HEK293 (cell line): ENCODE results near the gene COL8A1.

Experiments used
- CTCF ChIA-PET: fragments of 350-600 bp; formaldehyde crosslinking; extraction: SDS; loops from one replicate; lab custom pipeline; 2021; ENCODE audit warnings: antibody characterized with exemption; lab: Yijun Ruan, JAX
- POLR2A ChIA-PET: fragments of 300-600 bp; formaldehyde crosslinking; extraction: SDS; loops from one replicate; lab custom pipeline; 2020; ENCODE audit warnings: antibody characterized with exemption, inconsistent platforms; lab: Yijun Ruan, JAX
- H3K27ac ChIP-seq: fragments of 200-500 bp; sonication (Bioruptor generic); 2 replicates; pipeline ENCODE4 v1.5.1; 2014; ENCODE audit warnings: low read depth, low read length, control low read depth, inconsistent platforms; ENCODE audit errors: extremely low read depth
- H3K36me3 ChIP-seq, 2 experiments: fragments of 200-500 bp in 1 of 2; sonication (Bioruptor generic) in 1 of 2; 1 replicate in 1 of 2; 2 replicates in 1 of 2; pipeline ENCODE4 v1.5.1; 2014 to 2017; ENCODE audit warnings: inconsistent platforms in 2 of 2, low read length in 2 of 2; ENCODE audit not compliant: control insufficient read depth in 2 of 2, insufficient read depth in 1 of 2
- H3K4me1 ChIP-seq: fragments of 200-500 bp; sonication (Bioruptor generic); 2 replicates; pipeline ENCODE4 v1.5.1; 2014; ENCODE audit warnings: mild to moderate bottlenecking, low read length, inconsistent platforms; ENCODE audit not compliant: control insufficient read depth, insufficient read depth
- H3K4me3 ChIP-seq: 2 replicates; pipeline ENCODE4 v1.5.1; 2011; ENCODE audit warnings: low read depth, mild to moderate bottlenecking, control low read depth, low read length, moderate library complexity
- H3K9me3 ChIP-seq: fragments of 200-500 bp; sonication (Bioruptor generic); 2 replicates; pipeline ENCODE4 v1.5.1; 2014; ENCODE audit warnings: low read depth, low read length, inconsistent platforms; ENCODE audit not compliant: control insufficient read depth, insufficient read depth
- ATF2 ChIP-seq: fragments of 450-650 bp; formaldehyde crosslinking; IDR thresholded peaks from 2 replicates; pipeline ENCODE4 v1.5.1; 2016; ENCODE audit warnings: missing biosample characterization, missing genetic modification characterization, low read depth
- GLI2 ChIP-seq: fragments of 450-650 bp; formaldehyde crosslinking; IDR thresholded peaks from 2 replicates; pipeline ENCODE4; 2017; ENCODE audit warnings: missing biosample characterization, missing genetic modification characterization, low read depth, borderline replicate concordance
- GLIS1 ChIP-seq: fragments of 450-650 bp; formaldehyde crosslinking; IDR thresholded peaks from 2 replicates; pipeline ENCODE4 v1.5.1; 2016; ENCODE audit warnings: missing biosample characterization, missing genetic modification characterization
- KLF8 ChIP-seq: fragments of 450-650 bp; formaldehyde crosslinking; IDR thresholded peaks from 2 replicates; pipeline ENCODE4 v1.5.1; 2016; ENCODE audit warnings: missing biosample characterization, missing genetic modification characterization
- PBX3 ChIP-seq: sonication (generic); formaldehyde crosslinking; IDR thresholded peaks from 2 replicates; pipeline ENCODE4 v1.8.1; 2022; ENCODE audit warnings: mild to moderate bottlenecking, moderate library complexity, missing genetic modification reagents
- PRDM4 ChIP-seq: fragments of 450-650 bp; formaldehyde crosslinking; IDR thresholded peaks from 2 replicates; pipeline ENCODE4 v1.5.1; 2017; ENCODE audit warnings: missing biosample characterization, missing genetic modification characterization
- SP7 ChIP-seq: fragments of 450-650 bp; formaldehyde crosslinking; IDR thresholded peaks from 2 replicates; pipeline ENCODE4 v1.5.1; 2016; ENCODE audit warnings: missing biosample characterization, missing genetic modification characterization
- TCF7L2 ChIP-seq: IDR thresholded peaks from 2 replicates; pipeline ENCODE4 v1.6.1; 2011; ENCODE audit warnings: low read depth, mild to moderate bottlenecking, inconsistent platforms, low read length, moderate library complexity, borderline replicate concordance
- ZBTB1 ChIP-seq: fragments of 450-650 bp; formaldehyde crosslinking; IDR thresholded peaks from 2 replicates; pipeline ENCODE4 v1.5.1; 2016; ENCODE audit warnings: missing biosample characterization, missing genetic modification characterization
- ZFP69B ChIP-seq: fragments of 450-650 bp; formaldehyde crosslinking; IDR thresholded peaks from 2 replicates; pipeline ENCODE4 v1.5.1; 2016; ENCODE audit warnings: missing biosample characterization, missing genetic modification characterization
- ZNF121 ChIP-seq: fragments of 450-650 bp; formaldehyde crosslinking; IDR thresholded peaks from 2 replicates; pipeline ENCODE4 v1.5.1; 2016; ENCODE audit warnings: missing biosample characterization, missing genetic modification characterization
- ZNF157 ChIP-seq: fragments of 450-650 bp; formaldehyde crosslinking; IDR thresholded peaks from 2 replicates; pipeline ENCODE4 v1.5.1; 2016; ENCODE audit warnings: missing biosample characterization, missing genetic modification characterization
- ZNF184 ChIP-seq: fragments of 450-650 bp; IDR thresholded peaks from 2 replicates; pipeline ENCODE4 v1.5.1; 2018; ENCODE audit warnings: missing biosample characterization, mild to moderate bottlenecking, missing genetic modification characterization
- ZNF248 ChIP-seq: fragments of 450-650 bp; formaldehyde crosslinking; IDR thresholded peaks from 2 replicates; pipeline ENCODE4 v1.5.1; 2017; ENCODE audit warnings: missing biosample characterization, missing genetic modification characterization
- ZNF26 ChIP-seq: fragments of 450-650 bp; formaldehyde crosslinking; IDR thresholded peaks from 2 replicates; pipeline ENCODE4 v1.5.1; 2016; ENCODE audit warnings: missing biosample characterization, missing genetic modification characterization
- ZNF335 ChIP-seq: fragments of 450-650 bp; formaldehyde crosslinking; conservative IDR thresholded peaks from 2 replicates; pipeline ENCODE4 v1.5.1; 2016; ENCODE audit warnings: missing biosample characterization, missing genetic modification characterization
- ZNF416 ChIP-seq: fragments of 450-650 bp; formaldehyde crosslinking; IDR thresholded peaks from 2 replicates; pipeline ENCODE4 v1.5.1; 2016; ENCODE audit warnings: missing biosample characterization, missing genetic modification characterization
- ZNF555 ChIP-seq: fragments of 450-650 bp; formaldehyde crosslinking; conservative IDR thresholded peaks from 2 replicates; pipeline ENCODE4 v1.5.1; 2017; ENCODE audit warnings: missing biosample characterization, mild to moderate bottlenecking, missing genetic modification characterization, inconsistent platforms
- ZNF596 ChIP-seq: fragments of 450-650 bp; IDR thresholded peaks from 2 replicates; pipeline ENCODE4 v1.5.0; 2018; ENCODE audit warnings: missing biosample characterization, mild to moderate bottlenecking, missing genetic modification characterization, moderate library complexity
- ZNF621 ChIP-seq: fragments of 450-650 bp; formaldehyde crosslinking; IDR thresholded peaks from 2 replicates; pipeline ENCODE4 v1.5.1; 2017; ENCODE audit warnings: missing biosample characterization, missing genetic modification characterization
- ZNF629 ChIP-seq: fragments of 450-650 bp; formaldehyde crosslinking; IDR thresholded peaks from 2 replicates; pipeline ENCODE4 v1.5.1; 2017; ENCODE audit warnings: missing biosample characterization, missing genetic modification characterization
- ZNF660 ChIP-seq: fragments of 450-650 bp; IDR thresholded peaks from 2 replicates; pipeline ENCODE4 v1.5.1; 2018; ENCODE audit warnings: missing biosample characterization, mild to moderate bottlenecking, missing genetic modification characterization
- ZNF670 ChIP-seq: fragments of 450-650 bp; formaldehyde crosslinking; IDR thresholded peaks from 2 replicates; pipeline ENCODE4 v1.5.1; 2016; ENCODE audit warnings: missing biosample characterization, missing genetic modification characterization, low read depth
- ZNF692 ChIP-seq: fragments of 450-650 bp; formaldehyde crosslinking; IDR thresholded peaks from 2 replicates; pipeline ENCODE4 v1.5.1; 2016; ENCODE audit warnings: missing biosample characterization, missing genetic modification characterization
- ZNF701 ChIP-seq: fragments of 450-650 bp; formaldehyde crosslinking; IDR thresholded peaks from 2 replicates; pipeline ENCODE4 v1.5.1; 2016; ENCODE audit warnings: missing biosample characterization, missing genetic modification characterization
- ZNF707 ChIP-seq: fragments of 450-650 bp; formaldehyde crosslinking; IDR thresholded peaks from 2 replicates; pipeline ENCODE4 v1.5.1; 2016; ENCODE audit warnings: missing biosample characterization, missing genetic modification characterization
- ZNF830 ChIP-seq: fragments of 450-650 bp; IDR thresholded peaks from 2 replicates; pipeline ENCODE4 v1.5.0; 2018; ENCODE audit warnings: missing biosample characterization, missing genetic modification characterization, low read depth, mild to moderate bottlenecking, moderate library complexity

Gene COL8A1

GRCh38 chr3:99599894-99600293, 38.5 kb upstream of the COL8A1 start (continued):
- TF ChIP-seq ZNF692 (no peak), ZNF157 (tag by site-specific recombination) (no peak), ZNF248 (tag by site-specific recombination) (no peak), ZNF660 (tag by site-specific recombination) (no peak), GLI2 (no peak)

- ChIA-PET CTCF (no interaction called here), POLR2A (no interaction called here)
- TF ChIP-seq PBX3, result no peak
- TF ChIP-seq SP7 (tag by site-specific recombination), result no peak
- no peak for TF ChIP-seq ZNF596 (tag by site-specific recombination)
- TF ChIP-seq ZNF184 (tag by site-specific recombination), result no peak
- TF ChIP-seq TCF7L2, result no peak
- TF ChIP-seq ZNF707, result no peak
- no peak for TF ChIP-seq ZNF621 (tag by site-specific recombination)
- no peak for TF ChIP-seq ZNF121 (tag by site-specific recombination)
- no peak for TF ChIP-seq ZFP69B
- no peak for TF ChIP-seq ZNF830 (tag by site-specific recombination)
- TF ChIP-seq ZNF26, result no peak
- no peak for TF ChIP-seq KLF8 (tag by site-specific recombination)
- no peak for TF ChIP-seq ZNF555
- Histone ChIP-seq H3K4me3 (no peak overlapping the region), H3K4me1 (peaks cover 10% of the 10 kb centered on the region), H3K36me3 (no peaks in the 10 kb centered on the region), H3K27ac (no peak overlapping the region), H3K9me3 (no peaks in the 10 kb centered on the region)
Observed at GRCh38 chr3:99601515-99601914, 36.9 kb upstream of the COL8A1 start.

GRCh38 chr3:99602183-99602582, 36.2 kb upstream of the COL8A1 start:
- POLR2A ChIA-PET, result no interaction called here
- TF ChIP-seq ZNF416 (tag by site-specific recombination) (no peak), ZNF335 (tag by site-specific recombination) (no peak), KLF8 (tag by site-specific recombination) (no peak), PRDM4 (tag by site-specific recombination) (0 out of 2 replicates have a peak, but pooled peaks have one; percentile 40), TCF7L2 (peak; percentile 75; the same call in 1 of the 2 replicates), ZNF629 (tag by site-specific recombination) (peak; percentile 66), GLIS1 (tag by site-specific recombination) (peak; percentile 39), ZBTB1 (tag by site-specific recombination) (peak; percentile 40; the same call in 1 of the 2 replicates), ZNF701 (tag by site-specific recombination) (no peak), ATF2 (tag by site-specific recombination) (no peak), ZNF670 (tag by site-specific recombination) (no peak)

More at GRCh38 chr3:99602183-99602582, 36.2 kb upstream of the COL8A1 start:
- no peak overlapping the region for H3K4me3 ChIP-seq
- H3K9me3 ChIP-seq, result no peaks in the 10 kb centered on the region
- CTCF ChIA-PET, result no interaction called here
- H3K36me3 ChIP-seq, result no peaks in the 10 kb centered on the region
- H3K4me1 ChIP-seq, result peaks cover 10% of the 10 kb centered on the region
- H3K27ac ChIP-seq, result no peak overlapping the region
